Measurements from ENCODE around the gene RUVBL2.
"Not testable (repeated sequence)": the region's sequence is repeated elsewhere in the genome, so short reads cannot be mapped to it uniquely, and the experiment has no call there.

The RUVBL2 gene

GRCh38 chr19:49018388-49019241, 24.9 kb downstream of the RUVBL2 start:
- DNase-seq (ENCODE audit: low read depth in 2 of 2), result not testable (repeated sequence)

- peak; percentile 47 to 61 for DNase-seq (ENCODE audit: low read depth in 2 of 2)
Observed at GRCh38 chr19:49019242-49019932, 25.7 kb downstream of the RUVBL2 start.

- DNase-seq (ENCODE audit: low read depth in 2 of 2), result no peak
Observed at GRCh38 chr19:49020342-49020741, 26.7 kb downstream of the RUVBL2 start.

GRCh38 chr19:49020931-49021895, 27.5 kb downstream of the RUVBL2 start:
- no peak for DNase-seq (ENCODE audit: low read depth in 2 of 2)

GRCh38 chr19:49022116-49022515, 28.4 kb downstream of the RUVBL2 start:
- DNase-seq (ENCODE audit: low read depth in 2 of 2), result no peak

GRCh38 chr19:49024233-49024632, 30.5 kb downstream of the RUVBL2 start, which contains the start of gene CGB3:
CGB3 (minus strand) TSS chr19:49024333; CDS start chr19:49023971, 362 bp downstream.
- not testable (repeated sequence) for DNase-seq (ENCODE audit: low read depth in 2 of 2)

- not testable (repeated sequence) for DNase-seq (ENCODE audit: low read depth in 2 of 2)
Observed at GRCh38 chr19:49025088-49025487, 31.4 kb downstream of the RUVBL2 start.

GRCh38 chr19:49025599-49025998, 31.9 kb downstream of the RUVBL2 start:
- not testable (repeated sequence) for DNase-seq (ENCODE audit: low read depth in 2 of 2)

GRCh38 chr19:49028686-49029085, 35.0 kb downstream of the RUVBL2 start:
- DNase-seq (ENCODE audit: low read depth in 2 of 2), result not testable (repeated sequence)

GRCh38 chr19:49029749-49030148, 36.1 kb downstream of the RUVBL2 start:
- DNase-seq (ENCODE audit: low read depth in 2 of 2), result not testable (repeated sequence)

- not testable (repeated sequence) for DNase-seq (ENCODE audit: low read depth in 2 of 2)
Observed at GRCh38 chr19:49030323-49030722, 36.6 kb downstream of the RUVBL2 start.

GRCh38 chr19:49031642-49032301, 38.1 kb downstream of the RUVBL2 start, which contains the start of gene CGB2:
CGB2 (plus strand) TSS chr19:49031890; CDS start chr19:49032096, 206 bp downstream.
- peak; percentile 74 to 82 for DNase-seq (ENCODE audit: low read depth in 2 of 2)

GRCh38 chr19:49036815-49037214, 43.1 kb downstream of the RUVBL2 start, which contains the start of gene CGB1:
CGB1 (minus strand) TSS chr19:49036895; CDS start chr19:49036711, 184 bp downstream.
- peak; percentile 60 to 68 for DNase-seq (ENCODE audit: low read depth in 2 of 2)

GRCh38 chr19:49038111-49038510, 44.4 kb downstream of the RUVBL2 start:
- not testable (repeated sequence) for DNase-seq (ENCODE audit: low read depth in 2 of 2)

- not testable (repeated sequence) for DNase-seq (ENCODE audit: low read depth in 2 of 2)
Observed at GRCh38 chr19:49038557-49039276, 45.0 kb downstream of the RUVBL2 start.

GRCh38 chr19:49039736-49040135, 46.0 kb downstream of the RUVBL2 start:
- not testable (repeated sequence) for DNase-seq (ENCODE audit: low read depth in 2 of 2)

- DNase-seq (ENCODE audit: low read depth in 2 of 2), result no peak
Observed at GRCh38 chr19:49042177-49042576, 48.5 kb downstream of the RUVBL2 start.

GRCh38 chr19:49042666-49043065, 49.0 kb downstream of the RUVBL2 start:
- not testable (repeated sequence) for DNase-seq (ENCODE audit: low read depth in 2 of 2)

GRCh38 chr19:49043548-49043947, 49.9 kb downstream of the RUVBL2 start, which contains the start of gene CGB5:
CGB5 (plus strand) TSS chr19:49043848; CDS start chr19:49044210, 362 bp downstream.
- not testable (repeated sequence) for DNase-seq (ENCODE audit: low read depth in 2 of 2)

GRCh38 chr19:49049011-49049410, 55.3 kb downstream of the RUVBL2 start, which contains the start of gene CGB8:
CGB8 (minus strand) TSS chr19:49049111; CDS start chr19:49048739, 372 bp downstream.
- not testable (repeated sequence) for DNase-seq (ENCODE audit: low read depth in 2 of 2)
